Activated CD4-positive, alpha-beta T cell treated with anti-CD3 and anti-CD28 coated beads for 36 hours (primary cell): ENCODE measurements around the gene TBC1D2. TPM values are rescaled to one million over a fixed set of nuclear protein-coding genes. Genes with fewer than 3 reads are reported as not detected.

Experiments used
- ATAC-seq: fragments of 200-7000 bp; cut with Tn5 transposase; one replicate; pipeline ENCODE4 v1.10.0; 2021; ENCODE audit warnings: mild to moderate bottlenecking, moderate library complexity
- CTCF ChIA-PET: fragments of 350-600 bp; sonication (Branson Sonifier 250); formaldehyde crosslinking; loops from one replicate; lab custom pipeline; 2021; ENCODE audit warnings: antibody characterized with exemption; lab: Charles Lee
- POLR2A ChIA-PET: fragments of 350-600 bp; sonication (Branson Sonifier 250); formaldehyde crosslinking; loops from one replicate; lab custom pipeline; 2021; ENCODE audit warnings: antibody characterized with exemption, inconsistent platforms; lab: Charles Lee
- DNase-seq: peaks from one replicate; pipeline ENCODE4 v3.0.0-alpha.2; 2020
- H3K27ac Mint-ChIP-seq: one replicate; pipeline ENCODE4 v1.8.0; 2021; ENCODE audit warnings: mixed read lengths
- H3K27me3 Mint-ChIP-seq: one replicate; pipeline ENCODE4 v1.8.0; 2021; ENCODE audit warnings: mixed read lengths
- H3K36me3 Mint-ChIP-seq: one replicate; pipeline ENCODE4 v1.8.0; 2021; ENCODE audit warnings: low read depth, mixed read lengths
- H3K4me1 Mint-ChIP-seq: one replicate; pipeline ENCODE4 v1.8.0; 2021; ENCODE audit warnings: mixed read lengths
- H3K4me3 Mint-ChIP-seq: one replicate; pipeline ENCODE4 v1.8.0; 2021; ENCODE audit warnings: mild to moderate bottlenecking, moderate library complexity, mixed read lengths
- H3K9me3 Mint-ChIP-seq: one replicate; pipeline ENCODE4 v1.8.0; 2021; ENCODE audit warnings: low read depth, mixed read lengths
- intact Hi-C, 2 experiments: fragments of 100-400 bp; cut with DNase I in 1 of 2; cut with micrococcal nuclease in 1 of 2; formaldehyde crosslinking; loops; one replicate each; pipeline versions ENCODE4 v1.14.2 to v1.15.1; 2022 to 2024; cut with DNase I, micrococcal nuclease
- total RNA-seq, 2 experiments: library from RNA; stranded (reverse); gene quantifications; one replicate each; pipeline ENCODE4 v1.2.3, GENCODE V29; 2021

TBC1D2 gene
- total RNA-seq, 2 experiments from 2014 or later, result 2.8 to 3.2 TPM

- Mint-ChIP-seq H3K36me3 (no peaks in the 10 kb centered on the region), H3K4me3 (no peak overlapping the region), H3K4me1 (peaks cover 2% of the 10 kb centered on the region), H3K9me3 (no peaks in the 10 kb centered on the region), H3K27me3 (no peaks in the 10 kb centered on the region), H3K27ac (no peak overlapping the region)
- CTCF ChIA-PET, result interaction anchor here (1.1 to 1.9 kb wide), 2 partner anchors 9 to 62 kb away, joined by 3 to 4 read pairs; no protein-coding TSS in a partner anchor
- intact Hi-C loops, result loop anchor here in 1 of 2 experiments (10.0 kb wide), 1 partner anchor 503 kb away; the partner anchor contains the start of gene GABBR2
- no peak for ATAC-seq
- no peak for DNase-seq
- POLR2A ChIA-PET, result no interaction called here
Observed at GRCh38 chr9:98202252-98202651, 53.2 kb downstream of the TBC1D2 start.

DNA sequence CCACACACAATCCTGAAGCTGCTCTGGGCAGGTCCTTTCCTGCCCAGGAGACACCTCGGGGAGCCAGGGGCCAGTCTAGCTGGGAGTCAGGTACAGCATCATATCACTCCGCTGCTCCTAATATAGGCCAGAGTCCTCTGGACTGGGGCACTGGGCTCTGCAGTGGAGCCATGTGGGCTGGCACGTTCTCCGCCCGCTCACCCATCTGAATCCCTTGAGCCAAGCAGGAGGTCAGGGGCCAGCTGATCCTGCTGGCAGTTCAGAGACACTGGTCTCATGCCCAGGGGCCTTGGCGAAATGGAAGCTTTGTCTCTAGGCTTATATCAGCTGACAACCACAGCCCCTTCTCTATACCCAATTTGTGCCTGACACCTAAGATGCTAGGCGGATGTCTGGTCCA lies 53.7 kb downstream of the TBC1D2 start:
- DNase-seq (no peak), ATAC-seq (no peak)
- ChIA-PET CTCF (interaction anchor here (1.0 to 1.9 kb wide), 2 partner anchors 10 to 22 kb away, joined by 3 to 4 read pairs; no protein-coding TSS in a partner anchor), POLR2A (no interaction called here)
- H3K9me3 Mint-ChIP-seq, result no peaks in the 10 kb centered on the region
- no peaks in the 10 kb centered on the region for H3K36me3 Mint-ChIP-seq
- H3K27ac Mint-ChIP-seq, result no peak overlapping the region
- peaks cover 2% of the 10 kb centered on the region for H3K4me1 Mint-ChIP-seq
- no peak overlapping the region for H3K4me3 Mint-ChIP-seq
- intact Hi-C loops, result loop anchor here in 1 of 2 experiments (10.0 kb wide), 1 partner anchor 503 kb away; the partner anchor contains the start of gene GABBR2
- no peaks in the 10 kb centered on the region for H3K27me3 Mint-ChIP-seq

DNA sequence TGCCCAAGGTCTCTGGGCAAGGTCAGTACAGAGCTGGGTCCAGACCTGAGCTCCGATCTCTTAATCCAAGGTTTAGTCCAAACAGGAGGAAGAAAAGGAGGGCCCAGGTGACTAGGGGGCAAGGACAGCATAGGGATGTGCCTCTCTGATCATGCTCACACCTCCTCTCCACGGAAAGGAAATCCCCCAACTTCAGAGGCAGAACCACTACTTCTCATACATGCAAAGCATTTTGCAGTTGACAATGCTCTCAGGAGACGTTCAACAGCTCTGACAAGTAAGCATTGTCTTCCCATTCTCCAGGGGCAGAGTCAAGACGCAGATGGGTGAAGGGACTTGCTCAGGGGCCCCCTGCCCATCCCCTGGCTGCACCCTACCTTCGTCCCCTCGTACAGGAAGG lies 54.3 kb downstream of the TBC1D2 start:
- Mint-ChIP-seq H3K4me3 (no peak overlapping the region), H3K4me1 (peaks cover 2% of the 10 kb centered on the region), H3K27me3 (no peaks in the 10 kb centered on the region), H3K27ac (no peak overlapping the region), H3K36me3 (no peaks in the 10 kb centered on the region), H3K9me3 (no peaks in the 10 kb centered on the region)
- ChIA-PET POLR2A (no interaction called here), CTCF (interaction anchor here (1.0 kb wide), 1 partner anchor 22 kb away, joined by 3 read pairs; no protein-coding TSS in a partner anchor)
- intact Hi-C loops, result loop anchor here in 1 of 2 experiments (10.0 kb wide), 1 partner anchor 504 kb away; the partner anchor contains the start of gene GABBR2
- ATAC-seq (no peak), DNase-seq (no peak)

DNA sequence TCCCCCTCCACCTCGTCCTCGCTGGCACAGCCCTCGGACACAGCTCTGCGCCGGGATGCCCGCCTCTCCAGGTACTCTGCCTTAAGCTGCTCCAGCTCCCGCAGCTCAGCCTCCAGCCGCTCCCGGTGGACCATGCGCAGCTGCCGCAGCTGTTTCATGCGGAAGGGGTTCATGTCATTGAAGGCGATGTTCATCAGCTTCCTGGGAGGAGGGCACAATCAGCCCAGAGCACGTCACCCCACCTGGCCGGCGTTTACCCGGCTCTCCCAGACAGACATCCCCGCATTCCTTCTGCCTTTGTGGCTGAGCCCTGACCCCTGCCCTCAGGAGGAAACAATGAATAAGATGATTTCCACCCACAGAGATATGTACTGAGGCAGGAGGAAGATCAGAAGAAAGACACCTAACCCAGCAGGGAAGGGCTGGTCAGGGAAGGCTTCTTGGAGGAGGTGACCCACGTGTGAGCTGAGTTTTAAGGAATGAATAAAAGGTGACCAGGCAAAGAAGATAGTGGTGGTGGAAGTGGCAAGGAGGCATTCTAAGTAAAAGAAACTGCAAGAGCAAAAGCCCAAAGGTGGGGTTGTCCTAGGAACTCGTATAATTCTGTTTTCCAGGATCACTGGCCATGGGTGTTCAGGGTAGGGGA lies 55.9 kb downstream of the TBC1D2 start:
- Mint-ChIP-seq H3K27ac (no peak overlapping the region), H3K4me3 (no peak overlapping the region), H3K36me3 (no peaks in the 10 kb centered on the region), H3K4me1 (no peaks in the 10 kb centered on the region), H3K9me3 (no peaks in the 10 kb centered on the region), H3K27me3 (no peaks in the 10 kb centered on the region)
- DNase-seq (no peak), ATAC-seq (no peak)
- intact Hi-C loops, result loop anchor here (10.0 kb wide), 2 partner anchors 505 to 595 kb away; partner anchors contain the start of genes ANKS6 (in 1 of the 2) and GABBR2 (in 1 of the 2)
- ChIA-PET CTCF (no interaction called here), POLR2A (interaction anchor here (0.8 kb wide), 1 partner anchor 640 kb away, joined by 4 read pairs; no protein-coding TSS in a partner anchor)

- H3K27me3 Mint-ChIP-seq, result no peaks in the 10 kb centered on the region
- no peak for ATAC-seq
- CTCF ChIA-PET, result interaction anchor here (0.7 to 1.1 kb wide), 2 partner anchors 17 to 79 kb away, joined by 3 read pairs; no protein-coding TSS in a partner anchor
- POLR2A ChIA-PET, result interaction anchor here (0.9 kb wide), 1 partner anchor 9 kb away, joined by 3 read pairs; no protein-coding TSS in a partner anchor
- intact Hi-C loops, result loop anchor here in 1 of 2 experiments (10.0 kb wide), 1 partner anchor 599 kb away; the partner anchor contains the start of gene ANKS6
- no peaks in the 10 kb centered on the region for H3K36me3 Mint-ChIP-seq
- H3K9me3 Mint-ChIP-seq, result no peaks in the 10 kb centered on the region
- H3K4me3 Mint-ChIP-seq, result no peak overlapping the region
- H3K4me1 Mint-ChIP-seq, result peaks cover 9% of the 10 kb centered on the region
- H3K27ac Mint-ChIP-seq, result no peak overlapping the region
- DNase-seq, result no peak
Observed at GRCh38 chr9:98195671-98196070, 59.8 kb downstream of the TBC1D2 start.

DNA sequence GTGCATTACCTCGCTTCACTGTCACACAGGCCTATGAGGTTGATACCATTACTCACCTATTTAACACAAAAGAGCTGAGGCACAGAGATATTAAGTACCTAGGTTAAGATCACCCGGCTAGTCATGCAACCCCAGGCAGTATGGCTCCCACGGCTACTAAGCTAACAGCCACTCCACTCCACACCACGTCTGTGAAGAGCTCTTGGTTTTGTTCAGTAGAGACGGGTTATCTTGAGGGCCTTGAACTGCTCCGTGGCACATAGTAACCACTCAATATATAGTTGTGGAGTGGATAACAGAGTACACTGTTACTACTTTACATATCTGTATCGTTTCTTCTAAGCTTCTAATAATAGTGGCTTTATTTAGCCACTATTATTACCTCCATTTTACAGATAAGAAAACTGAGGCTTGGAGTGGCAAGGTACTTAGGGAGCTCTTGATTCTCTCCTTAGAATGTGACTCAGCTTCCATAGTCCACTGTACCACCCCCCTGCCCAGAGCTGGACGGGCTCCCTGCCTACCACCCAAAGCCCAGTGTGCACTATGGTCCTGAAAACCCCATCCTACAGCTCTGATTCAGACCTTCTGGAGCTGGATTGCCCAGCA lies 62.0 kb downstream of the TBC1D2 start:
- no peaks in the 10 kb centered on the region for H3K27me3 Mint-ChIP-seq
- CTCF ChIA-PET, result interaction anchor here (0.6 to 2.3 kb wide), 7 partner anchors 11 to 654 kb away, joined by 3 to 14 read pairs (median 7); partner anchors contain the start of gene TRIM14
- no peak for DNase-seq
- peaks cover 20% of the 10 kb centered on the region for H3K4me1 Mint-ChIP-seq
- no peaks in the 10 kb centered on the region for H3K36me3 Mint-ChIP-seq
- no peaks in the 10 kb centered on the region for H3K9me3 Mint-ChIP-seq
- H3K4me3 Mint-ChIP-seq, result peak overlapping the region; percentile 78
- POLR2A ChIA-PET, result interaction anchor here (0.7 to 1.8 kb wide), 3 partner anchors 12 to 63 kb away, joined by 3 to 5 read pairs (median 4); no protein-coding TSS in a partner anchor
- peak overlapping the region; percentile 65 for H3K27ac Mint-ChIP-seq
- intact Hi-C loops, result loop anchor here (1.0 to 10.0 kb wide), 6 partner anchors 64 to 601 kb away; partner anchors contain the start of genes ANKS6 (in 1 of the 2), TBC1D2 (in 1 of the 2), TRIM14 (in 1 of the 2) and TRMO (in 1 of the 2)
- ATAC-seq, result no peak

- ChIA-PET POLR2A (interaction anchor here (0.7 to 1.8 kb wide), 3 partner anchors 13 to 64 kb away, joined by 3 to 5 read pairs (median 4); no protein-coding TSS in a partner anchor), CTCF (interaction anchor here (0.7 to 2.3 kb wide), 10 partner anchors 12 to 136 kb away, joined by 3 to 14 read pairs (median 4); partner anchors contain the start of genes NANS, TBC1D2 and TRIM14)
- no peaks in the 10 kb centered on the region for H3K36me3 Mint-ChIP-seq
- peak within 1 kb of the TSS; percentile 65 for H3K27ac Mint-ChIP-seq
- intact Hi-C loops, result loop anchor here (1.0 to 10.0 kb wide), 11 partner anchors 64 to 604 kb away; partner anchors contain the start of genes ANKS6 (in 2 of the 2), NANS (in 1 of the 2), TBC1D2 (in 1 of the 2) and TRIM14 (in 1 of the 2)
- peak within 1 kb of the TSS; percentile 78 for H3K4me3 Mint-ChIP-seq
- DNase-seq, result peak; percentile 83
- no peaks in the 10 kb centered on the region for H3K27me3 Mint-ChIP-seq
- ATAC-seq, result peak; percentile 78
- H3K4me1 Mint-ChIP-seq, result peaks cover 26% of the 10 kb centered on the region
- H3K9me3 Mint-ChIP-seq, result no peaks in the 10 kb centered on the region
Observed at GRCh38 chr9:98192503-98193335, 62.7 kb downstream of the TBC1D2 start, which contains the start of gene CORO2A. Gene CORO2A, minus strand, starts transcription at chr9:98192637. Its CDS starts 34,977 bp downstream, at chr9:98157660.

- DNase-seq (peak; percentile 55), ATAC-seq (peak; percentile 31)
- ChIA-PET CTCF (interaction anchor here (1.0 to 1.8 kb wide), 8 partner anchors 13 to 135 kb away, joined by 3 to 8 read pairs (median 4); partner anchors contain the start of genes NANS, TBC1D2 and TRIM14), POLR2A (interaction anchor here (0.5 to 1.8 kb wide), 2 partner anchors 14 to 32 kb away, joined by 3 to 4 read pairs; no protein-coding TSS in a partner anchor)
- Mint-ChIP-seq H3K36me3 (no peaks in the 10 kb centered on the region), H3K27me3 (no peaks in the 10 kb centered on the region), H3K4me3 (peak overlapping the region; percentile 70), H3K9me3 (no peaks in the 10 kb centered on the region), H3K27ac (no peak overlapping the region), H3K4me1 (peaks cover 29% of the 10 kb centered on the region)
- intact Hi-C loops, result loop anchor here (1.0 to 10.0 kb wide), 10 partner anchors 64 to 604 kb away; partner anchors contain the start of genes ANKS6 (in 2 of the 2), NANS (in 1 of the 2), TBC1D2 (in 1 of the 2) and TRIM14 (in 1 of the 2)
Observed at GRCh38 chr9:98191671-98192502, 63.6 kb downstream of the TBC1D2 start.

- H3K27me3 Mint-ChIP-seq, result no peaks in the 10 kb centered on the region
- H3K4me3 Mint-ChIP-seq, result peak overlapping the region; percentile 70
- no peak for ATAC-seq
- intact Hi-C loops, result loop anchor here (5.0 to 10.0 kb wide), 4 partner anchors 66 to 604 kb away; partner anchors contain the start of genes ANKS6 (in 1 of the 2), TBC1D2 (in 1 of the 2) and TRMO (in 1 of the 2)
- CTCF ChIA-PET, result interaction anchor here (1.0 to 1.8 kb wide), 3 partner anchors 14 to 70 kb away, joined by 3 to 8 read pairs (median 8); partner anchors contain the start of gene TBC1D2
- POLR2A ChIA-PET, result no interaction called here
- no peaks in the 10 kb centered on the region for H3K9me3 Mint-ChIP-seq
- H3K4me1 Mint-ChIP-seq, result peaks cover 29% of the 10 kb centered on the region
- no peaks in the 10 kb centered on the region for H3K36me3 Mint-ChIP-seq
- no peak for DNase-seq
- H3K27ac Mint-ChIP-seq, result peak overlapping the region; percentile 42
Observed at GRCh38 chr9:98191181-98191608, 64.3 kb downstream of the TBC1D2 start.
